Erythroblast (primary cell): ENCODE results near the gene TMA7B.

Source experiments
- GATA1 ChIP-seq: IDR thresholded peaks from 2 replicates; pipeline ENCODE4 v1.6.1; 2011; ENCODE audit warnings: low read depth, mild to moderate bottlenecking, control low read depth, low read length, moderate library complexity
- POLR2A ChIP-seq: IDR thresholded peaks from 2 replicates; pipeline ENCODE4 v1.6.1; 2011; ENCODE audit warnings: mild to moderate bottlenecking, low read length

- TF ChIP-seq POLR2A (peak; percentile 18), GATA1 (no peak)
These were observed 5.6 kb downstream of the TMA7B start for GRCh38 chr22:39965748-39966147.
